ENCODE measurements around the gene IKZF1.

- TF ChIP-seq CTCF (IDR thresholded peaks at IDR 0.05 in 2 of 3, conservative IDR thresholded peaks at IDR 0.05 in 1 of 3; ENCODE audit: borderline replicate concordance in 1 of 3, insufficient read depth in 1 of 3, low read depth in 2 of 3, low read length in 2 of 3) = no peak
- no peak for TF ChIP-seq SP1 (IDR thresholded peaks at IDR 0.05; ENCODE audit: low read depth)
- TF ChIP-seq EZH2 (IDR thresholded peaks at IDR 0.05) = no peak
- no peak for TF ChIP-seq ZNF274 (IDR thresholded peaks at IDR 0.05; ENCODE audit: low read depth, low read length)
- no peak for TF ChIP-seq YY1 (IDR thresholded peaks at IDR 0.05; ENCODE audit: extremely low read depth, insufficient replicate concordance, low read depth, low read length)
- TF ChIP-seq ZBTB33 (IDR thresholded peaks at IDR 0.05; ENCODE audit: extremely low read depth, insufficient replicate concordance, low read length) = no peak
- no peak for TF ChIP-seq POLR2A (IDR thresholded peaks at IDR 0.05; ENCODE audit: borderline replicate concordance, extremely low read depth, insufficient read depth, insufficient read length)
- no peak for TF ChIP-seq EGR1 (IDR thresholded peaks at IDR 0.05; ENCODE audit: low read depth)
- no peak for TF ChIP-seq TCF7L2 (IDR thresholded peaks at IDR 0.05; ENCODE audit: borderline replicate concordance, extremely low read depth, insufficient read depth, insufficient read length)
- TF ChIP-seq FOSL1 (IDR thresholded peaks at IDR 0.05; ENCODE audit: low read depth) = no peak
These were observed 57.6 kb downstream of the IKZF1 start for GRCh38 chr7:50362142-50362541.
